ENCODE measurements around the gene SCN1B.

DNA sequence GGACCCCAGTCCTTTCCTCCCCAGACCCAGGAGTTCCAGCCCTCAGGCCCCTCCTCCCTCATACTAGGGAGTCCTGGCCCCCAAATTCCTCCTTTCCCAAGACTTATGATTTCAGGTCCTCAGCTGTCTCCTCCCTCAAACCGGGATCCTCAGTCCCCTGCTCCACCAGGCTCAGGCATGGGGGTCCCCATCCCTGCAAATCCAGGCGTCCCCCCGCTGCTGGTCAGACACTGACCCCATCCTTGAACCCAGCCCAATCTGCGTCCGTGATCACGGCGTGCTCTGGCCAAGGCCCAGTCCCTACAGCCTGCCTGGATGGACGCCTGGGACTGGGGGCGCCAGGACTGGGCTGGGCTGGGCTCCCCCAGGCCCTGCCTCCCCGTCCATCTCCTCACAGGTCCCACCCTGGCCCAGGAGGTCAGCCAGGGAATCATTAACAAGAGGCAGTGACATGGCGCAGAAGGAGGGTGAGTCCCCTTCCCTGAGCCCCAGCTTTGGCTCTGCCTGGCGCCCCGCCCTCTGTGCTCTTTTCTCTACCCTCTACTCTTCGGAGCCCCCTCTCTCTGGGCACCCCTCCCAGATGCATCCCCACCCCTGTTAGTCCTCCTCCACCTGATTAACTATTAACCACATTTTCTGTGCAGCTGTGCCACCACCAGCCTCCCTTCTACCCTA, 11.9 kb downstream of the SCN1B start:
- no peak for TF ChIP-seq FOXM1 (IDR thresholded peaks at IDR 0.05; ENCODE audit: borderline replicate concordance, low read depth)
- TF ChIP-seq, protein P1, sequence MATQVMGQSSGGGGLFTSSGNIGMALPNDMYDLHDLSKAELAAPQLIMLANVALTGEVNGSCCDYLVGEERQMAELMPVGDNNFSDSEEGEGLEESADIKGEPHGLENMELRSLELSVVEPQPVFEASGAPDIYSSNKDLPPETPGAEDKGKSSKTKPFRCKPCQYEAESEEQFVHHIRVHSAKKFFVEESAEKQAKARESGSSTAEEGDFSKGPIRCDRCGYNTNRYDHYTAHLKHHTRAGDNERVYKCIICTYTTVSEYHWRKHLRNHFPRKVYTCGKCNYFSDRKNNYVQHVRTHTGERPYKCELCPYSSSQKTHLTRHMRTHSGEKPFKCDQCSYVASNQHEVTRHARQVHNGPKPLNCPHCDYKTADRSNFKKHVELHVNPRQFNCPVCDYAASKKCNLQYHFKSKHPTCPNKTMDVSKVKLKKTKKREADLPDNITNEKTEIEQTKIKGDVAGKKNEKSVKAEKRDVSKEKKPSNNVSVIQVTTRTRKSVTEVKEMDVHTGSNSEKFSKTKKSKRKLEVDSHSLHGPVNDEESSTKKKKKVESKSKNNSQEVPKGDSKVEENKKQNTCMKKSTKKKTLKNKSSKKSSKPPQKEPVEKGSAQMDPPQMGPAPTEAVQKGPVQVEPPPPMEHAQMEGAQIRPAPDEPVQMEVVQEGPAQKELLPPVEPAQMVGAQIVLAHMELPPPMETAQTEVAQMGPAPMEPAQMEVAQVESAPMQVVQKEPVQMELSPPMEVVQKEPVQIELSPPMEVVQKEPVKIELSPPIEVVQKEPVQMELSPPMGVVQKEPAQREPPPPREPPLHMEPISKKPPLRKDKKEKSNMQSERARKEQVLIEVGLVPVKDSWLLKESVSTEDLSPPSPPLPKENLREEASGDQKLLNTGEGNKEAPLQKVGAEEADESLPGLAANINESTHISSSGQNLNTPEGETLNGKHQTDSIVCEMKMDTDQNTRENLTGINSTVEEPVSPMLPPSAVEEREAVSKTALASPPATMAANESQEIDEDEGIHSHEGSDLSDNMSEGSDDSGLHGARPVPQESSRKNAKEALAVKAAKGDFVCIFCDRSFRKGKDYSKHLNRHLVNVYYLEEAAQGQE (IDR thresholded peaks at IDR 0.05; ENCODE audit: low read depth) = no peak
- TF ChIP-seq YY1 (IDR thresholded peaks at IDR 0.05; ENCODE audit: low read depth) = no peak
- TF ChIP-seq EGR1 (IDR thresholded peaks at IDR 0.05) = no peak
- TF ChIP-seq TEAD4 (IDR thresholded peaks at IDR 0.05) = no peak
- no peak for TF ChIP-seq RAD21 (IDR thresholded peaks at IDR 0.05; ENCODE audit: low read depth)
- no peak for TF ChIP-seq EP300 (IDR thresholded peaks at IDR 0.05; ENCODE audit: borderline replicate concordance)
- no peak for TF ChIP-seq TCF12 (IDR thresholded peaks at IDR 0.05; ENCODE audit: low read depth)
- no peak for TF ChIP-seq MAX (IDR thresholded peaks at IDR 0.05)
- no peak for TF ChIP-seq TAF1 (IDR thresholded peaks at IDR 0.05; ENCODE audit: low read depth)

Measured in Ishikawa (cell line).